Measurements from ENCODE around the gene GOT1. TPM values are rescaled to one million over a fixed set of nuclear protein-coding genes. Genes with fewer than 3 reads are reported as not detected.

The GOT1 gene
- total RNA-seq, 4 donors from 2014 or later: 6.2 to 18.3 (median 11.7) TPM

DNA sequence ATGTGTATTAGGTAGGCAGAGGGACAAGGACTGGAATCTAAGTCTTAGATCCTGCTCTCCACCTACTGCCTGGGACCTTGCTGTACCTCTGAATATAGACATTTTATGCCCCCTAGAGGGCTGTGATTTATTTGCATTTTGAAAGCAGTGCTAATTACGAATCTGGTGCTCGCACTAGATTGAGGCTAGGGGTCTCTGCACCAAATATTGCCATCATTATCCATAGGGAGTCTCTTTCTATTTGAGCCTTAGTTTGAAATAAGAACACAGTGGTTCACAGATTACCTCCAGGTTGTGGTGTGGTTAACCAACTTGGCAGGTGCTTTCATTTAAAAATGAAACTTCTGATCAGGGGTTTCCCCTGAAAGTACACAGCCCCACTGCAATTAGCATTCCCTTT is 59.4 kb downstream of the GOT1 start:
- TF ChIP-seq, protein P1, sequence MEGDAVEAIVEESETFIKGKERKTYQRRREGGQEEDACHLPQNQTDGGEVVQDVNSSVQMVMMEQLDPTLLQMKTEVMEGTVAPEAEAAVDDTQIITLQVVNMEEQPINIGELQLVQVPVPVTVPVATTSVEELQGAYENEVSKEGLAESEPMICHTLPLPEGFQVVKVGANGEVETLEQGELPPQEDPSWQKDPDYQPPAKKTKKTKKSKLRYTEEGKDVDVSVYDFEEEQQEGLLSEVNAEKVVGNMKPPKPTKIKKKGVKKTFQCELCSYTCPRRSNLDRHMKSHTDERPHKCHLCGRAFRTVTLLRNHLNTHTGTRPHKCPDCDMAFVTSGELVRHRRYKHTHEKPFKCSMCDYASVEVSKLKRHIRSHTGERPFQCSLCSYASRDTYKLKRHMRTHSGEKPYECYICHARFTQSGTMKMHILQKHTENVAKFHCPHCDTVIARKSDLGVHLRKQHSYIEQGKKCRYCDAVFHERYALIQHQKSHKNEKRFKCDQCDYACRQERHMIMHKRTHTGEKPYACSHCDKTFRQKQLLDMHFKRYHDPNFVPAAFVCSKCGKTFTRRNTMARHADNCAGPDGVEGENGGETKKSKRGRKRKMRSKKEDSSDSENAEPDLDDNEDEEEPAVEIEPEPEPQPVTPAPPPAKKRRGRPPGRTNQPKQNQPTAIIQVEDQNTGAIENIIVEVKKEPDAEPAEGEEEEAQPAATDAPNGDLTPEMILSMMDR (IDR thresholded peaks at IDR 0.05; ENCODE audit: low read depth): no peak

DNA sequence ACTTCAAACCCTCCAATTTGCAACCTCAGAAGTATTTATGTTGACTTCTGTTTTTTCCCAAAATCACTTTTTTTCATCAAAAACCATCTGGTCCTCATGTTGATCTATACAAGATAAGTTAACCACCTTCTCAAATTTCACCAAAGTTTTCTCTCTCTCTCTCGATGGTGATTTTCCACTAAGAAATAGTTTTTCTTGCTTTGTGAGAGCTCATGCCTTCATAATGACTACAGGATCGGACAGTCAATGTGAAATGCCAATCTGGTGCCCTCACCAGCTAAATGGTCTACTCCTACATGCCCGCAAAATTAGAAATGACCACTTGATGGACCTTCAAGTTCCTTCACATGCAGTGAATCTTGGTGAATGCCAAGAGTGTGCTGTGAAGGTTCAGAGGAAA is 60.9 kb downstream of the GOT1 start:
- TF ChIP-seq, protein P1 (IDR thresholded peaks at IDR 0.05; ENCODE audit: low read depth): no peak

DNA sequence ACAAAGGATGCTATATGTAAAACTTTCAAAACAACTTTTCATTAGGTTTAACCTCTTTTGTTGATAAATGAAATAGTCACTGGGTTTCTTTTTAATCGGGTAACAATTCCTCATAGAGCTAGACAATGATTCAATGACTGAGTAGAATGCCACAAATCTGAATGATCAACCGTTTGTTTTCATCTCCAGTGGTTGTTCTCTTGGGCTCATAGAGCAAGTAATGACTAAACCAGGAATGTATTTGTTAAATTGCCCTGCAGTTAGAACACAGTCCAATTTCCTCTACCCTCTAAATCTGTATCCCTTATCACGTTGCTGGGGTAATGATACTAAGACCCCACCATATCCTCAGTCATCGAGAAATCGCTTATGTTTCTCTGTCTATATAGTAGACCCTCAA is 61.3 kb downstream of the GOT1 start:
- TF ChIP-seq, protein P1 (IDR thresholded peaks at IDR 0.05; ENCODE audit: low read depth): no peak

DNA sequence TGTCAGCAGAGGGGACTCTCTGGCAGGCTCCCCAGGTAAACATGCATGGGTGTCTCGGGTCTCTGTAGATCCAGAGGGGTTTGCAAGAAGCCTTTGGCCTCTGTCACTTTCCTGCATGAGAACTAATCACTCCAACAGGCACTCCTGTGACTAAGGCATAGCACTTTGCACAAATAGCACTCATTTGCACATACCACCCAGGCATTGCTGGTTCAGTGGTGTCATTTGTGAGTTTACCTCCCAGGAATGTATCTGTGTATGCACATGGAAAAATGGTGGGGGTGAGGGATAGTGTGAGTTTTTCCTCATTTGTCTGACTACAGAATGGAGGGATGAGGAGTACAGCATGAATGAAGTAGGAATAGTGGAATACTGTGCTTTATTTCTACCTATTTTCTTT is 61.8 kb downstream of the GOT1 start:
- TF ChIP-seq, protein P1 (IDR thresholded peaks at IDR 0.05; ENCODE audit: low read depth): no peak

DNA sequence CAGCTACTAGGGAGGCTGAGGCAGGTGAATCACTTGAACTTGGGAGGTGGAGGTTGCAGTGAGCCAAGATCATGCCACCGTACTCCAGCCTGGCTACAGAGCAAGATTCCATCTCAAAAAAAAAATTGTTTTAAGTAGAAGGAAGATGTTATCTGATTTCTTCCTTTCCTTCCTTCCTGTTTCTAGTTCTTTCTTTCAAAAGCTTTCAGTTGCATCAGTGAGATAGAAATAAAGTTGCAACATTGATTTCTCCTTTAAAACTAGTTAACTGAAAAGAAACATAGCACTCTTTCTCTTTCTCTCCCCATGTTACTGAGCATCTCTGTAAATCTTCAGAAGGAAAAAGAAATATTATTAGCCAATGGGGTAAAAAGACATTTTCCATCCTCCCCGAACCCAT is 63.8 kb downstream of the GOT1 start:
- TF ChIP-seq, protein P1 (IDR thresholded peaks at IDR 0.05; ENCODE audit: low read depth): no peak

DNA sequence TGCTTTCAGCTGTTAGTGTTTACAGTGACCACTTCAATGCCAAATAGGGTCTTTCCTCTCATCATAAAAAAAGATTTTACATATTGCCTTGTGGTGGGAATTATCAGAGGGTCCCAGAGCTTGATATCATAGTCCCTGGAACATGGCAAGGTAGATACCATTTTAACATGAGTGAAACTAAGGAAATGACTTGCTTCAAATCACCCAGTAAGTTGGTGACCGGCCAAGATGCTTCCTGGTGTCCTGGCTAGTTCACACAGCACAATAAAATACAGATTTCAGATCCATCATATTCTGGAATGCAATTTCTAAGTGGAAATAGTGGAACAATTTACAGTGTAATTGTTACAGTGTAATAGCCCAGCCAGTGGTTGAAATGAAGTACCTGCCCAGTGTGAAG is 64.7 kb downstream of the GOT1 start:
- TF ChIP-seq, protein P1 (IDR thresholded peaks at IDR 0.05; ENCODE audit: low read depth): no peak

DNA sequence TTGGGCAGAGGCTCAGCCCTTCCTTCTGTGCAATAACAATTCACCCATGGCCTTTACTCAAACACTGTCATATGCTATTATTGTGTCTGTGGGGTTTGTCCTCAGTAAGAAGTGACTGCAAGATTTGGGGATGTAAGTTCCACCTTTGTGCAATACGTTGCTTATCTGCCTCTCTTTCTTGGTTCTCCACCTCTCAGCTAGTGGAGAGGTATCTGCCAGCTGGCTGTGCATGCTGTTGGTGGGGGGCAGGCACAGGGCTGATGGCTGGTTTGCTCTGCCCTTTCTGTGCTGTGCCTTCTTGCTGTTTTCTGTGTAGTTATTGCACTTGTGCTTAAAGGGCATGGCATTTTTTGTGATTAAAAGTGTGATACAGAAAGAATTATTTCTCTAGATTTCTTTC is 65.1 kb downstream of the GOT1 start:
- TF ChIP-seq, protein P1 (IDR thresholded peaks at IDR 0.05; ENCODE audit: low read depth): no peak
